AG04450 (cell line): ENCODE data around the gene CRYL1. TPM values are rescaled to one million over a fixed set of nuclear protein-coding genes. Genes with fewer than 3 reads are reported as not detected.

ENCODE experiments used
- CTCF ChIA-PET: fragments of 300-600, 350-600 bp; formaldehyde crosslinking; extraction: SDS; loops from one replicate; lab custom pipeline; 2022; ENCODE audit warnings: antibody characterized with exemption, inconsistent platforms; lab: Charles Lee
- POLR2A ChIA-PET: fragments of 350-600 bp; formaldehyde crosslinking; extraction: SDS; loops from one replicate; lab custom pipeline; 2021; ENCODE audit warnings: antibody characterized with exemption, inconsistent platforms; lab: Yijun Ruan, JAX
- DNase-seq: peaks from one replicate; pipeline ENCODE4 v3.0.0-alpha.2; 2011; ENCODE audit warnings: low read depth, low spot score
- H3K27ac ChIP-seq: one replicate; pipeline ENCODE4 v1.5.1; 2012; ENCODE audit warnings: low read depth, low read length, control low read depth
- H3K27me3 ChIP-seq: one replicate; pipeline ENCODE4 v1.6.0; 2012; ENCODE audit warnings: low read length; ENCODE audit not compliant: control insufficient read depth, insufficient read depth
- H3K4me3 ChIP-seq: 2 replicates; pipeline ENCODE4 v1.5.1; 2011; ENCODE audit warnings: mild to moderate bottlenecking, low read depth, low read length, control low read depth
- H3K9me3 ChIP-seq: 2 replicates; pipeline ENCODE4 v1.5.1; 2012; ENCODE audit warnings: low read length; ENCODE audit not compliant: control insufficient read depth, insufficient read depth
- polyA plus RNA-seq: library from polyadenylated mRNA; depleted of rRNA; stranded (reverse); fragments of >200 nt; gene quantifications from 2 replicates; pipeline ENCODE4 v1.2.3, GENCODE V29; 2011
- TF ChIP-seq, protein P1 (sequence below): IDR thresholded peaks from 2 replicates; pipeline ENCODE4 v1.5.1; 2011; ENCODE audit warnings: low read depth, low read length, control low read depth, inconsistent platforms

Gene CRYL1
- polyA plus RNA-seq, 1 experiment = 21.6 TPM

DNA sequence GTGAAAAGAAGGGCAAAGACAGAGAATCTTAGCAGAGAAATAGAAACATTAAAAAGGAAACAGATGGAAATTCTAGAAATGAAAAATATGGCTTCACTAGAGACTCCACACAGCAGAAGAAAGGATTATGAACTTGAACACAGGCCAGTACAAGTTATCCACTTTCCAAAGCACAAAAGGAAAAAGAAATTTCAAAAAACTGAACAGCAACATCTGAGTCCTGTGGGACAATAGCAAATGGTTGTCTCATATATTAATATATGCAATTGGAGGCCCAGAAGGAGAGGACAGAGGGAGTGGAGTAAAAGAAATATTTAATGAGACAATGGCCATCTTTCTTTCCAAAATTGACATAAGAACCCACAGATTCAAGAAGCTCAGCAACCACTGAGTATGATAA lies 151.8 kb downstream of the CRYL1 start:
- TF ChIP-seq, protein P1, sequence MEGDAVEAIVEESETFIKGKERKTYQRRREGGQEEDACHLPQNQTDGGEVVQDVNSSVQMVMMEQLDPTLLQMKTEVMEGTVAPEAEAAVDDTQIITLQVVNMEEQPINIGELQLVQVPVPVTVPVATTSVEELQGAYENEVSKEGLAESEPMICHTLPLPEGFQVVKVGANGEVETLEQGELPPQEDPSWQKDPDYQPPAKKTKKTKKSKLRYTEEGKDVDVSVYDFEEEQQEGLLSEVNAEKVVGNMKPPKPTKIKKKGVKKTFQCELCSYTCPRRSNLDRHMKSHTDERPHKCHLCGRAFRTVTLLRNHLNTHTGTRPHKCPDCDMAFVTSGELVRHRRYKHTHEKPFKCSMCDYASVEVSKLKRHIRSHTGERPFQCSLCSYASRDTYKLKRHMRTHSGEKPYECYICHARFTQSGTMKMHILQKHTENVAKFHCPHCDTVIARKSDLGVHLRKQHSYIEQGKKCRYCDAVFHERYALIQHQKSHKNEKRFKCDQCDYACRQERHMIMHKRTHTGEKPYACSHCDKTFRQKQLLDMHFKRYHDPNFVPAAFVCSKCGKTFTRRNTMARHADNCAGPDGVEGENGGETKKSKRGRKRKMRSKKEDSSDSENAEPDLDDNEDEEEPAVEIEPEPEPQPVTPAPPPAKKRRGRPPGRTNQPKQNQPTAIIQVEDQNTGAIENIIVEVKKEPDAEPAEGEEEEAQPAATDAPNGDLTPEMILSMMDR = no peak
- Histone ChIP-seq H3K9me3 (no peaks in the 10 kb centered on the region), H3K27ac (no peak overlapping the region), H3K4me3 (no peak overlapping the region), H3K27me3 (peaks cover 33% of the 10 kb centered on the region)
- DNase-seq = no peak
- CTCF ChIA-PET = interaction anchor here (0.6 kb wide), 1 partner anchor 14 kb away, joined by 6 read pairs; no protein-coding TSS in a partner anchor
- POLR2A ChIA-PET = no interaction called here

DNA sequence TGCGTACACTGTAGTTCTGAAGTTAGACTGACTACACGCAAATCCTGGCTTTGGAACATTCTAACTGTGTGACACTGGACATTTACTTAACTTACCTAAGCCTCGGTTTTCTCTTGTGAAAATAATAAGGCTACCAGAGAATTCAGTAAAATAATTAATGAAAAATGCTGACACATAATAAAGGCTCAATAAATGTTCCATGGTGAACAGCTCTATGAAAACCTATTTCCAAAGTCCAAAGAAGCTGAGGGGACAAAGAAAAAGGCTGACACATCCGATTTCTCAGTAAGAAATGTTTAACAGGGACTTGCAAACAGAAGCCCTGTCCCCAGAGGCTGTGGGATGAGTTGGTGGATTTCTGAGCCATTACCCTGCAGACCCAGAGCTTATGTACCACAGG lies 153.8 kb downstream of the CRYL1 start:
- H3K27ac ChIP-seq = no peak overlapping the region
- no peaks in the 10 kb centered on the region for H3K9me3 ChIP-seq
- no peak overlapping the region for H3K4me3 ChIP-seq
- TF ChIP-seq, protein P1 = no peak
- ChIA-PET POLR2A (no interaction called here), CTCF (no interaction called here)
- H3K27me3 ChIP-seq = peaks cover 36% of the 10 kb centered on the region
- DNase-seq = no peak

DNA sequence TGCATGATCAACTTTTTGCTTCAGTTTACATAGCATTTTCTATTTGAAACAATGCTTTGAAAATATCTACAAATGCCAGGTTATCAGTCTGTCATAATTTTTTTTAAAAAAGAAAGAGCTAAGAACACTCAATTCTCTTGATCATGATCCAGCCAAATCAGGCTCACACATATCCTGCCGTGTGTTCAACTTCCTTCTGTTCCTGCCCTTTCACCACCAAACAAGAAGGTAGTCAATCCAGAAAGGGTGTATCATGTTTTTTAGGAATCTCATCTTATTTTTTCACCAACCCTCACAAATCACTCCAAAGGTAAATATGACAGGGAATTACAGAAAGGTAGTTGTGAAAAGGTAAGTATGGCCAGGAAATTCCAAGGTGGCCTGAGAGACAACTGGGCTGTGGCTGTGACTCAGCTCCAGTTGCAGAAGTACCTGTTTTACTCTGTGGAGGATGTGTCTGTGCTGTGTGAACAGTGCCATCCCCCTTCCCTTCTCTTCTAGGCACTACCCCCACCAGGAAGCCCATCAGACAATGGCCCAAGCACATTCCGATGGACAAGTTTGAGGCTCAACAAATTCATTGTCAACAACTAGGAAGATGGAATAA lies 154.7 kb downstream of the CRYL1 start:
- DNase-seq = no peak
- H3K9me3 ChIP-seq = no peaks in the 10 kb centered on the region
- H3K27ac ChIP-seq = no peak overlapping the region
- POLR2A ChIA-PET = no interaction called here
- no peak overlapping the region for H3K4me3 ChIP-seq
- CTCF ChIA-PET = no interaction called here
- TF ChIP-seq, protein P1 = no peak
- peaks cover 36% of the 10 kb centered on the region for H3K27me3 ChIP-seq

DNA sequence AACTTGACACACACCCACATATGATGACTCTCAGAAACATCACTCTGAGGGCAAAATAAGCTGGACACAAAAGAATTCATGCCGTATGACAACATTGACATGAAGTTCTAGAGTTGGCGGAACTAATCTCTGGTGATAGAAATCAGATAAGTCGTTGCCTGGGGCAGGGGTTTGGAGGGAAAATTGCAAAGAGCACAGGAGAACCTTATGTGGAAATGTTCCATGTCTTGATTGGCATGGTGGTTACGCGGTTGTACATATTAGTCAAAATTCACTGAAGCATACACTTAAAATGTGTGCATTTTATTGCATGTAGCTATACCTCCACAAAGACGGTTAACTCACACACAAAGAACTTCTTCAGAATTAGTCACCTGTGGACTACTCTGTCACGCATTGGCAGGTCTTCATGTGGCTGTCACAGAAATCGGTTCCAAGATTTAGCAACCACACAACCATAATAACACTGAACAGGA lies 155.7 kb downstream of the CRYL1 start:
- Histone ChIP-seq H3K9me3 (no peaks in the 10 kb centered on the region), H3K4me3 (no peak overlapping the region), H3K27ac (no peak overlapping the region), H3K27me3 (peaks cover 38% of the 10 kb centered on the region)
- POLR2A ChIA-PET = no interaction called here
- DNase-seq = no peak
- CTCF ChIA-PET = no interaction called here
- TF ChIP-seq, protein P1 = no peak

DNA sequence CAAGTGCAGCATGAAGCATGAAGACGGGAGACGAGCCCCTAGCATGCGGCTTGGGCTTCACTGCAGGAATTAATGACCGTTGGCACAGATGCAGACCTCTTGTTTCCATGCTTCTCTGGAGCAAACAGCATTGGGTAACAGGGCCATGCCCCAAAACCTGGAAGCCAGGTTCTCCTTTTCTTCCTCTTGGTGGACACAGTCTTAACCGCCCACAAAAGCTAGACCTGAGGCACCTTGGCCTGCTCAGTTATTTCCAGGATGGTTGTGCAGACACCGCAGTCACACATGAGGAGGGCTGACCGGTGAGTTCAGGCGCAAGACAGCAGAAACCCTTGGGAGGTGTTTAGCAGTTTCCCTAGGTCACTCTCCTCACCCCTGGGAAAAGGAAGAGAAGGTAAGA lies 159.6 kb downstream of the CRYL1 start:
- Histone ChIP-seq H3K4me3 (no peak overlapping the region), H3K27ac (no peak overlapping the region), H3K9me3 (no peaks in the 10 kb centered on the region), H3K27me3 (peaks cover 28% of the 10 kb centered on the region)
- ChIA-PET CTCF (no interaction called here), POLR2A (no interaction called here)
- no peak for DNase-seq
- TF ChIP-seq, protein P1 = no peak
